PC-9 (cell line): Measurements from ENCODE around the gene FNDC5. TPM values are rescaled to one million over a fixed set of nuclear protein-coding genes. Genes with fewer than 3 reads are reported as not detected.

ENCODE experiments used
- Bru-seq: library from RNA; stranded (reverse); fragments of 400-500 nt; gene quantifications from one replicate; lab custom pipeline; 2021; lab: Mats Ljungman, UMichigan
- BruChase-seq, 2 experiments: library from RNA; stranded (reverse); fragments of 400-500 nt; gene quantifications; one replicate each; lab custom pipeline; 2021; lab: Mats Ljungman, UMichigan
- BruUV-seq: library from RNA; stranded (reverse); fragments of 400-500 nt; replicated peaks from 2 replicates; lab custom pipeline; 2021; lab: Mats Ljungman, UMichigan
- CTCF ChIA-PET: fragments of 300-600 bp; sonication (Branson Sonifier 250); formaldehyde crosslinking; loops from one replicate; lab custom pipeline; 2022; ENCODE audit warnings: antibody characterized with exemption; lab: Charles Lee
- POLR2A ChIA-PET: fragments of 300-600 bp; sonication (Branson Sonifier 250); formaldehyde crosslinking; loops from one replicate; lab custom pipeline; 2022; ENCODE audit warnings: antibody characterized with exemption; ENCODE audit not compliant: unreplicated experiment; lab: Charles Lee
- DNase-seq, 2 experiments: peaks; one replicate each; pipeline versions ENCODE4 v3.0.0 to v3.0.0-alpha.2; 2015 to 2022; ENCODE audit warnings: mixed read lengths in 1 of 2
- H2AFZ ChIP-seq: fragments of 200-600 bp; sonication (generic); 2 replicates; pipeline ENCODE4 v1.8.1; 2017; ENCODE audit warnings: antibody characterized with exemption
- H3F3A ChIP-seq: fragments of 200-600 bp; sonication (generic); 2 replicates; pipeline ENCODE4 v1.8.1; 2017; ENCODE audit warnings: antibody characterized with exemption, mild to moderate bottlenecking, low read depth; ENCODE audit not compliant: insufficient read depth
- H3K27ac ChIP-seq: fragments of 200-600 bp; sonication (generic); 2 replicates; pipeline ENCODE4 v1.6.1; 2016; ENCODE audit warnings: mixed run types
- H3K27me3 ChIP-seq: fragments of 200-600 bp; sonication (generic); 2 replicates; pipeline ENCODE4 v1.6.1; 2016; ENCODE audit warnings: low read depth, mixed run types; ENCODE audit not compliant: insufficient read depth
- H3K36me3 ChIP-seq: fragments of 200-600 bp; sonication (generic); 2 replicates; pipeline ENCODE4 v1.6.1; 2016; ENCODE audit warnings: low read depth, mixed run types
- H3K4me1 ChIP-seq: fragments of 200-600 bp; sonication (generic); replicated peaks from 2 replicates; pipeline ENCODE4 v1.6.1; 2016; ENCODE audit warnings: mixed run types; ENCODE audit not compliant: insufficient read depth
- H3K4me2 ChIP-seq: fragments of 200-600 bp; sonication (generic); 2 replicates; pipeline ENCODE4 v1.6.1; 2017; ENCODE audit warnings: mixed run types
- H3K4me3 ChIP-seq: fragments of 200-600 bp; sonication (generic); 2 replicates; pipeline ENCODE4 v1.6.1; 2016; ENCODE audit warnings: mixed run types
- H3K79me2 ChIP-seq: fragments of 200-600 bp; sonication (generic); 2 replicates; pipeline ENCODE4 v1.6.1; 2017; ENCODE audit warnings: low read depth, mixed run types
- H3K9me2 ChIP-seq: fragments of 200-600 bp; sonication (generic); 2 replicates; pipeline ENCODE4 v1.8.1; 2017; ENCODE audit warnings: mild to moderate bottlenecking; ENCODE audit not compliant: insufficient read depth
- H3K9me3 ChIP-seq: fragments of 200-600 bp; sonication (generic); 2 replicates; pipeline ENCODE4 v1.8.1; 2016; ENCODE audit warnings: low read depth; ENCODE audit not compliant: insufficient read depth
- H4K20me1 ChIP-seq: fragments of 200-600 bp; sonication (generic); 2 replicates; pipeline ENCODE4 v1.8.1; 2017; ENCODE audit not compliant: insufficient read depth
- CTCF ChIP-seq: fragments of 200-600 bp; sonication (generic); conservative IDR thresholded peaks from 2 replicates; pipeline ENCODE4 v1.6.1; 2017; ENCODE audit warnings: mixed run types, antibody characterized with exemption, mild to moderate bottlenecking, moderate library complexity
- EZH2 ChIP-seq: fragments of 200-600 bp; sonication (generic); IDR thresholded peaks from 2 replicates; pipeline ENCODE4 v1.8.0; 2017; ENCODE audit warnings: antibody characterized with exemption, low read depth
- intact Hi-C: fragments of 100-400 bp; cut with micrococcal nuclease; formaldehyde crosslinking; loops from one replicate; pipeline ENCODE4 v1.10.0; 2022; ENCODE audit not compliant: unreplicated experiment
- long read RNA-seq: library from polyadenylated mRNA; stranded (forward); transcript quantifications from one replicate; pipeline ENCODE4 v2.0.0, GENCODE V29; 2022
- total RNA-seq: library from RNA; stranded (reverse); gene quantifications from 2 replicates; pipeline ENCODE4 v1.2.3, GENCODE V29; 2021

The FNDC5 gene
- not detected in 2 replicates for total RNA-seq
- not detected for Bru-seq, nascent RNA
- percentile 6 among the genes with signal in this experiment for BruChase-seq, experiment 1, labeled RNA remaining after a 2-hour chase
- BruChase-seq, experiment 2, labeled RNA remaining after a 6-hour chase = percentile 7 among the genes with signal in this experiment
- long read RNA-seq, partial matches to known transcripts = 0 of 1 reads
- long read RNA-seq, other reads (novel, unspliced or antisense) = 1 of 1 reads

DNA sequence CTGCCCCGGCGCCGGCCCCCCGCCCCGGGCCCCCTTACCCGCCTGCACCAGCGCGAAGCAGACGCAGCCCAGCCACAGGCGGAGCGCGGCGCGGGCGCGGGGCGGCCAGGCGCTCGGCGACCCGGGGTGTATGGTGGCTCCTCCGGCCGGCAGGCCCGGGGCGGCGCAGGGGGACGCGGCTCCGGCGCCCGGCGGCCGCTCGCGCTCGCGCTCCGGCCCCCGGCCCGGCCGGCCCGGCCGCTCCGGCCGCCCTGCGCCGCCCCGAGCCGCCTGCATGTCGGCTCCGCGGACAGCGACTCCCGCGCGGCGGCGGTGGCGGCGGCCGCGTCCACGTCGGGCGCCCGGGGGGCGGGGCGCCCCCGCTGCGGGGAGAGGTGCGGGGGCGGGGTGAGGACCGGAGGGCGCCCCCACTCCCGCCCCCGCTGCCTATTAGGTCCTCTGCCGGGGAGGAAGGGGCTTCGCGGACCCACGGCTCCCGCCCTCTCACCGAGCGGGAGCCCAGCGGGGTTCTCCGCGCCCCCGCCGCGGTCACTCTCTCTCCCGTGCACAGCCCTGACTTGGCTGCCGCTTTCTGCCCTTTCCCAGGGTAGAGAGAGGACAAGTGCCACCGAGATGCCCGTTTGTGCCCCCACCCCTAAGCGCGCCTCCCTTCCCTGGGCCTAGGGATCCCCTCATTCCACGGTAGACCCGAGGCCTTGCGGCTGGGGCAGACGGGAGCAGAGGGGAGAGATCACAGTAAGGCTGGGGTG, at the start of gene FNDC5:
TSS of gene FNDC5 (minus strand) at position 298 of the 749 bp plus-strand sequence.
- no peaks in the 10 kb centered on the region for H4K20me1 ChIP-seq
- H2AFZ ChIP-seq = no peak within 1 kb of the TSS
- H3K4me1 ChIP-seq = no peaks in the 10 kb centered on the region
- peaks cover 20% of the 10 kb centered on the region; the same call in 1 of the 2 replicates for H3F3A ChIP-seq
- H3K79me2 ChIP-seq = no peaks in the 10 kb centered on the region
- no peak within 1 kb of the TSS for H3K27ac ChIP-seq
- H3K9me2 ChIP-seq = no peaks in the 10 kb centered on the region
- no peaks in the 10 kb centered on the region for H3K9me3 ChIP-seq
- H3K27me3 ChIP-seq = peaks cover 19% of the 10 kb centered on the region
- DNase-seq = no peak
- intact Hi-C loops = loop anchor here (10.0 kb wide), 2 partner anchors 426 to 604 kb away; partner anchors contain the start of gene ZSCAN20
- H3K4me2 ChIP-seq = peak within 1 kb of the TSS; percentile 47
- CTCF ChIA-PET = interaction anchor here (0.6 kb wide), 1 partner anchor 499 kb away, joined by 3 read pairs; no protein-coding TSS in a partner anchor
- POLR2A ChIA-PET = interaction anchor here (0.6 kb wide), 1 partner anchor 89 kb away, joined by 4 read pairs; no protein-coding TSS in a partner anchor
- peak; percentile 65; the same call in 1 of the 2 replicates for TF ChIP-seq EZH2
- no peak for TF ChIP-seq CTCF
- BruUV-seq = no TSS peak
- H3K4me3 ChIP-seq = no peak within 1 kb of the TSS; the same call in 1 of the 2 replicates
- no peaks in the 10 kb centered on the region for H3K36me3 ChIP-seq

- H3K4me3 ChIP-seq = no peak overlapping the region
- POLR2A ChIA-PET = no interaction called here
- intact Hi-C loops = no loop called here
- H3F3A ChIP-seq = peaks cover 3% of the 10 kb centered on the region; the same call in 1 of the 2 replicates
- TF ChIP-seq CTCF (no peak), EZH2 (no peak)
- peaks cover 8% of the 10 kb centered on the region; the same call in 1 of the 2 replicates for H3K4me1 ChIP-seq
- no peaks in the 10 kb centered on the region for H3K9me3 ChIP-seq
- no peaks in the 10 kb centered on the region for H3K79me2 ChIP-seq
- no peaks in the 10 kb centered on the region for H3K36me3 ChIP-seq
- H3K27ac ChIP-seq = no peak overlapping the region
- no peaks in the 10 kb centered on the region for H4K20me1 ChIP-seq
- H3K4me2 ChIP-seq = no peak overlapping the region
- H3K27me3 ChIP-seq = no peaks in the 10 kb centered on the region
- CTCF ChIA-PET = interaction anchor here (0.5 to 0.6 kb wide), 2 partner anchors 41 to 137 kb away, joined by 3 read pairs; no protein-coding TSS in a partner anchor
- peak overlapping the region; percentile 46; the same call in 1 of the 2 replicates for H2AFZ ChIP-seq
- no peak for DNase-seq
- no peaks in the 10 kb centered on the region for H3K9me2 ChIP-seq
- BruUV-seq = no TSS peak
These were observed 49.4 kb upstream of the FNDC5 start for GRCh38 chr1:32919811-32920733.
